Neuronal stem cell (in vitro differentiated cells): ENCODE measurements around the gene ETS1.
A peak's percentile ranks its signal among the peaks of the same experiment; 100 is the strongest.

Source experiments
- DNase-seq: peaks from one replicate; pipeline ENCODE4 v3.0.0-alpha.2; 2013; ENCODE audit warnings: low spot score
- H2AFZ ChIP-seq: one replicate; pipeline ENCODE4 v1.6.1; 2013; ENCODE audit warnings: mild to moderate bottlenecking, low read length, inconsistent platforms
- H2AK5ac ChIP-seq: 2 replicates; pipeline ENCODE4 v1.6.1; 2013; ENCODE audit warnings: low read depth, mild to moderate bottlenecking, inconsistent platforms, low read length, moderate library complexity, mixed read lengths
- H2BK120ac ChIP-seq: 2 replicates; pipeline ENCODE4 v1.6.1; 2013; ENCODE audit warnings: low read depth, mild to moderate bottlenecking, inconsistent platforms, low read length, moderate library complexity, mixed read lengths
- H2BK12ac ChIP-seq: one replicate; pipeline ENCODE4 v1.6.1; 2013; ENCODE audit warnings: low read length, inconsistent platforms
- H2BK15ac ChIP-seq: 2 replicates; pipeline ENCODE4 v1.6.1; 2013; ENCODE audit warnings: mild to moderate bottlenecking, low read length, inconsistent platforms, mixed read lengths
- H2BK5ac ChIP-seq: one replicate; pipeline ENCODE4 v1.6.1; 2013; ENCODE audit warnings: inconsistent platforms, mild to moderate bottlenecking, low read length, moderate library complexity
- H3K14ac ChIP-seq: one replicate; pipeline ENCODE4 v1.6.1; 2013; ENCODE audit warnings: low read length, inconsistent platforms
- H3K18ac ChIP-seq: 2 replicates; pipeline ENCODE4 v1.6.1; 2013; ENCODE audit warnings: low read length, inconsistent platforms
- H3K23ac ChIP-seq: 2 replicates; pipeline ENCODE4 v1.6.1; 2013; ENCODE audit warnings: low read depth, mild to moderate bottlenecking, mixed read lengths, low read length, inconsistent platforms; ENCODE audit not compliant: poor library complexity
- H3K27ac ChIP-seq: replicated peaks from 3 replicates; pipeline ENCODE4 v1.5.1; 2013; ENCODE audit warnings: low read length, inconsistent platforms
- H3K27me3 ChIP-seq, 3 experiments: 2 replicates each; pipeline ENCODE4 v1.6.1; 2013; ENCODE audit warnings: low read length in 3 of 3, mild to moderate bottlenecking in 2 of 3, inconsistent platforms in 1 of 3, low read depth in 1 of 3, mixed read lengths in 1 of 3, moderate library complexity in 1 of 3; ENCODE audit not compliant: control insufficient read depth in 3 of 3, insufficient read depth in 3 of 3
- H3K36me3 ChIP-seq, 2 donors: replicated peaks in 1 of 2; 2 replicates each; pipeline ENCODE4 v1.6.1; 2013; ENCODE audit warnings: low read length in 2 of 2; ENCODE audit not compliant: control insufficient read depth in 2 of 2, insufficient read depth in 2 of 2
- H3K4ac ChIP-seq: 2 replicates; pipeline ENCODE4 v1.6.1; 2013; ENCODE audit warnings: inconsistent platforms, mild to moderate bottlenecking, low read length, moderate library complexity
- H3K4me1 ChIP-seq, 2 donors: 1 replicate in 1 of 2; 2 replicates in 1 of 2; pipeline ENCODE4 v1.6.1; 2013; ENCODE audit warnings: low read length in 2 of 2, low read depth in 1 of 2; ENCODE audit not compliant: control insufficient read depth in 2 of 2, insufficient read depth in 1 of 2
- H3K4me2 ChIP-seq: one replicate; pipeline ENCODE4 v1.6.1; 2013; ENCODE audit warnings: mild to moderate bottlenecking, low read length, inconsistent platforms; ENCODE audit not compliant: insufficient read depth, poor library complexity, severe bottlenecking
- H3K4me3 ChIP-seq, 2 donors: 2 replicates each; pipeline ENCODE4 v1.5.1; 2013; ENCODE audit warnings: low read length in 2 of 2, mild to moderate bottlenecking in 2 of 2, inconsistent platforms in 1 of 2, moderate library complexity in 1 of 2
- H3K79me1 ChIP-seq: one replicate; pipeline ENCODE4 v1.6.1; 2013; ENCODE audit warnings: low read depth, mild to moderate bottlenecking, inconsistent platforms, low read length, moderate library complexity
- H3K9ac ChIP-seq: one replicate; pipeline ENCODE4 v1.6.1; 2013; ENCODE audit warnings: mild to moderate bottlenecking, low read depth, low read length, inconsistent platforms; ENCODE audit not compliant: poor library complexity
- H3K9me3 ChIP-seq, 2 donors: replicated peaks in 1 of 2; 2 replicates each; pipeline versions ENCODE3 to v1.6.1; 2013; ENCODE audit warnings: low read length in 2 of 2, mild to moderate bottlenecking in 2 of 2, inconsistent platforms in 1 of 2, low read depth in 1 of 2, mixed read lengths in 1 of 2, moderate library complexity in 1 of 2; ENCODE audit not compliant: control insufficient read depth in 2 of 2, insufficient read depth in 1 of 2
- H4K8ac ChIP-seq: one replicate; pipeline ENCODE4 v1.6.1; 2013; ENCODE audit warnings: low read depth, mild to moderate bottlenecking, inconsistent platforms, low read length, moderate library complexity
- H4K91ac ChIP-seq: one replicate; pipeline ENCODE4 v1.6.1; 2013; ENCODE audit warnings: low read length, low read depth, mild to moderate bottlenecking, inconsistent platforms; ENCODE audit not compliant: poor library complexity
- WGBS, 2 donors: extraction: QIAGEN DNeasy Blood & Tissue Kit; methylation state at CpG; one replicate each; pipeline ENCODE4 v1.1.7; 2013; ENCODE audit warnings: missing lambda C conversion rate in 2 of 2, mixed read lengths in 1 of 2; ENCODE audit not compliant: insufficient read length in 2 of 2, insufficient replicate concordance in 1 of 2; ENCODE audit errors: extremely low coverage in 2 of 2; 5-methylcytosine and 5-hydroxymethylcytosine counted together

ETS1 gene

DNA sequence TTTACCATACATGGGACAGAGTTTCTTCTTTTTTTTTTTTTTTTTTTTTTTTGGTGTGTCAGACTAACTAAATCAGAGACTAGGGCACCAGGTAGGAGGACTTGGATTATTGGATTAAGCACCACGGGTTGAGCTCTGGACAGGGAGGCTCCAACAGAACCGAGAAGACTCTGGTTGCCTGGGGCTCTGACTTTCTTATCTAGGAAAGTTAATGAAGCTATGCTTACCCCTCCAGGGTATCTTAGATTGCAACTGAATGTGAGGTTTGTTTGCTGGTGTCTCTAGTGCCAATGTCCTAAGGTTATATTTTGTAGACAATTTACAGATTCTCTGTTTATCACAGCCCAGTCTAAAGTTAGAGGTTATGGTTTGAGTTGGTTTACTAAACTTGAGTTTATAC lies 18.1 kb downstream of the ETS1 start:
- no peak overlapping the region for H3K23ac ChIP-seq
- no peak overlapping the region for H2BK15ac ChIP-seq
- H3K36me3 ChIP-seq, result no peaks in the 10 kb centered on the region
- H3K27ac ChIP-seq, result no peak overlapping the region
- H3K4me2 ChIP-seq, result no peak overlapping the region
- no peak overlapping the region for H3K14ac ChIP-seq
- H3K4me3 ChIP-seq, result no peak overlapping the region
- H4K91ac ChIP-seq, result no peak overlapping the region
- H2AFZ ChIP-seq, result no peak overlapping the region
- H3K18ac ChIP-seq, result no peak overlapping the region
- H2AK5ac ChIP-seq, result no peak overlapping the region
- H2BK5ac ChIP-seq, result no peak overlapping the region
- no peaks in the 10 kb centered on the region for H3K79me1 ChIP-seq
- DNase-seq, result no peak
- WGBS, 2 donors, result no CpG with 5 or more reads among the region's 2 CpGs
- no peak overlapping the region for H2BK120ac ChIP-seq
- H3K4ac ChIP-seq, result no peak overlapping the region
- no peak overlapping the region for H2BK12ac ChIP-seq
- no peak overlapping the region for H4K8ac ChIP-seq
- H3K27me3 ChIP-seq, result no peaks in the 10 kb centered on the region
- H3K9me3 ChIP-seq, result peaks cover 0 to 6% of the 10 kb centered on the region in 2 donors
- H3K4me1 ChIP-seq, result peaks cover 4 to 7% of the 10 kb centered on the region in 2 donors
- no peak overlapping the region for H3K9ac ChIP-seq

DNA sequence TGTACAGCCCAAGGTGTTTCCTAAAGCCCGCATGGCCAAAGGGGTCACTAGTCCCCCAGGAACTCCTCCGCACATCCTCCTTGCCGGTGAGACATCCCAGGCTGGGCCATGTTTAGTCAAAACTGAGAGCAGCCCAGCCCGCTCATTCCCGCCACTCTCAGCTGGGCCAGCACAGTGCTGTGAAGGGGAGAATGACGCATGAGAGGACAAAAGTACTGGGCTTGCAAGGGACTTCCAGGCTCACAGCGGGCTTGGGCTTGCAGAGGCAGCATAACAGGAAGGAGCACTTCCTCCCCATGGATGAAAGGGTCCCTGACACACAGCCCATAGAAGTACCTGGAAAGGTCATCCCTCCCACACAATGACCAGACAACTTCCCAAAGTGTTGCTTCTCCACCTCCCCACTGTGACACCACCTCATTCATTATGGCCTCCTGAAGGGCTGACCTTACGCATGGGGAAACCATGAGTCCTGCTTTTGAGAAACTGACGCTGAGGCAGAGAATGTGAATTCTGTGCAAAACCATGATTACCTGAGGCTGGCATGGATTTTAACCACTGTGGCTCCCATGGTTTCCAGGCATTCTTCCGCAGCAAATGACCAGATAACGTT lies 19.1 kb downstream of the ETS1 start:
- no peak overlapping the region for H2BK12ac ChIP-seq
- no peak overlapping the region for H3K9ac ChIP-seq
- H3K4me2 ChIP-seq, result no peak overlapping the region
- peaks cover 4 to 7% of the 10 kb centered on the region in 2 donors for H3K4me1 ChIP-seq
- H2AFZ ChIP-seq, result peak overlapping the region; percentile 32
- DNase-seq, result no peak
- peaks cover 0 to 2% of the 10 kb centered on the region in 2 donors for H3K9me3 ChIP-seq
- no peak overlapping the region for H4K8ac ChIP-seq
- H3K23ac ChIP-seq, result no peak overlapping the region
- no peak overlapping the region for H3K4me3 ChIP-seq
- H3K36me3 ChIP-seq, result no peaks in the 10 kb centered on the region
- H2BK120ac ChIP-seq, result no peak overlapping the region
- no peak overlapping the region for H3K14ac ChIP-seq
- no peak overlapping the region for H2BK15ac ChIP-seq
- no peak overlapping the region for H4K91ac ChIP-seq
- no peak overlapping the region for H3K27ac ChIP-seq
- H3K79me1 ChIP-seq, result no peaks in the 10 kb centered on the region
- no peak overlapping the region for H2BK5ac ChIP-seq
- H3K27me3 ChIP-seq, result no peaks in the 10 kb centered on the region
- WGBS, 2 donors, result no CpG with 5 or more reads among the region's 11 CpGs
- H2AK5ac ChIP-seq, result no peak overlapping the region
- no peak overlapping the region for H3K4ac ChIP-seq
- peak overlapping the region; percentile 20 for H3K18ac ChIP-seq

GRCh38 chr11:128567130-128567529 lies 20.2 kb downstream of the ETS1 start:
- Histone ChIP-seq H4K8ac (no peak overlapping the region), H3K79me1 (no peaks in the 10 kb centered on the region), H2AK5ac (no peak overlapping the region), H3K4me2 (no peak overlapping the region), H3K4me3 (no peak overlapping the region), H3K23ac (no peak overlapping the region), H2AFZ (no peak overlapping the region), H3K27ac (no peak overlapping the region), H3K27me3 (no peaks in the 10 kb centered on the region), H2BK120ac (no peak overlapping the region), H3K14ac (no peak overlapping the region), H2BK5ac (no peak overlapping the region), H2BK12ac (no peak overlapping the region), H2BK15ac (no peak overlapping the region), H3K18ac (no peak overlapping the region), H3K9me3 (no peaks in the 10 kb centered on the region), H3K4me1 (peaks cover 4 to 7% of the 10 kb centered on the region in 2 donors), H3K4ac (no peak overlapping the region), H4K91ac (no peak overlapping the region), H3K36me3 (no peaks in the 10 kb centered on the region), H3K9ac (no peak overlapping the region)
- DNase-seq, result no peak
- WGBS, 2 donors, result no CpG with 5 or more reads among the region's 3 CpGs

DNA sequence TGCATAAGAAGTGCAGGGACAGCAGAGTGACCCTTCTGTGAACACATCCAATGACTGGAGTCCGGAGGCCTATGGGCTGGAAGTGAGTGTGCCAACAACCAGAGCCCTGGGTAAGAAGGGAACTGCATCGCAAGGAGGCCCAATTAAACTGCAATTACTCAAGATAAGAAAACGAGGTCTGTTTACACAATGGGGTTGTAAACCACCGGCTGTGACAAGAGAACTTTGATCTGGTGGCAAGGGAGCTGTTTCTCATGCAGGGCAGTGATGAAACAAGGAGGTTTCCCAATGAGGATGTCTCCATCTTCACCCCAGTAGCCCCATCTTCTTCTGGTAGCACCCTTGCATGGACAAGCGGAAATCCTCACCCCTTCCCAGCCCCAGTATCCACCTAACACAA lies 21.5 kb downstream of the ETS1 start:
- Histone ChIP-seq H2AK5ac (no peak overlapping the region), H3K36me3 (no peaks in the 10 kb centered on the region), H2BK120ac (no peak overlapping the region), H3K4me1 (peaks cover 4 to 7% of the 10 kb centered on the region in 2 donors), H2BK5ac (no peak overlapping the region), H3K9me3 (no peaks in the 10 kb centered on the region), H3K9ac (no peak overlapping the region), H2AFZ (no peak overlapping the region), H4K8ac (no peak overlapping the region), H3K4ac (no peak overlapping the region), H2BK15ac (no peak overlapping the region), H3K14ac (no peak overlapping the region), H3K23ac (no peak overlapping the region), H3K27me3 (no peaks in the 10 kb centered on the region), H3K27ac (no peak overlapping the region), H2BK12ac (no peak overlapping the region), H3K79me1 (no peaks in the 10 kb centered on the region), H3K18ac (no peak overlapping the region), H3K4me2 (no peak overlapping the region), H4K91ac (no peak overlapping the region), H3K4me3 (no peak overlapping the region)
- DNase-seq, result no peak
- WGBS, 2 donors, result no CpG with 5 or more reads among the region's 5 CpGs
